Gastroesophageal sphincter (tissue), 4 donors: Measurements from ENCODE around the gene MYBBP1A. TPM values are rescaled to one million over a fixed set of nuclear protein-coding genes. Genes with fewer than 3 reads are reported as not detected.
A peak's percentile ranks its signal among the peaks of the same experiment; 100 is the strongest.

Experiments used
- ATAC-seq: fragments of 150-250 bp; one replicate; pipeline ENCODE4 v1.9.1; 2016; ENCODE audit warnings: mild to moderate bottlenecking, moderate library complexity
- H3K27ac ChIP-seq, 4 donors: fragments of 200-600 bp; sonication (generic) in 3 of 4; 1 replicate in 3 of 4; 2 replicates in 1 of 4; pipeline ENCODE4 v1.5.1; 2016 to 2019
- H3K27me3 ChIP-seq: fragments of 200-600 bp; sonication (generic); one replicate; pipeline ENCODE4 v1.5.1; 2019
- H3K36me3 ChIP-seq, 2 donors: fragments of 200-600 bp; sonication (generic); one replicate each; pipeline ENCODE4 v1.5.1; 2019; ENCODE audit warnings: control low read depth in 1 of 2
- H3K4me1 ChIP-seq, 3 donors: fragments of 200-600 bp; sonication (generic); 1 replicate in 2 of 3; 2 replicates in 1 of 3; pipeline ENCODE4 v1.5.1; 2016 to 2019; ENCODE audit warnings: control low read depth in 2 of 3
- H3K4me3 ChIP-seq, 2 donors: fragments of 200-600 bp; sonication (generic); one replicate each; pipeline ENCODE4 v1.5.1; 2019; ENCODE audit warnings: mild to moderate bottlenecking in 1 of 2, moderate library complexity in 1 of 2
- H3K9me3 ChIP-seq, 3 donors: fragments of 200-600 bp; sonication (generic); one replicate each; pipeline ENCODE4 v1.5.1; 2017 to 2019; ENCODE audit warnings: control low read depth in 2 of 3
- EP300 ChIP-seq: sonication (generic); formaldehyde crosslinking; IDR thresholded peaks from one replicate; pipeline ENCODE4 v1.6.1; 2017; ENCODE audit warnings: antibody characterized with exemption, mild to moderate bottlenecking
- POLR2A ChIP-seq, 2 donors: fragments of 450-650 bp; IDR thresholded peaks; one replicate each; pipeline ENCODE4 v1.6.1; 2017; ENCODE audit warnings: antibody characterized with exemption in 2 of 2, mild to moderate bottlenecking in 2 of 2, moderate library complexity in 1 of 2
- POLR2AphosphoS5 ChIP-seq: sonication (generic); formaldehyde crosslinking; IDR thresholded peaks from one replicate; pipeline ENCODE4 v1.6.1; 2017; ENCODE audit warnings: antibody characterized with exemption
- WGBS, 2 donors: methylation state at CpG; one replicate each; pipeline ENCODE4 v1.1.5; 2018; ENCODE audit warnings: low coverage in 1 of 2; 5-methylcytosine and 5-hydroxymethylcytosine counted together
- total RNA-seq, 4 donors: library from RNA; depleted of rRNA; stranded (reverse); fragments of >200 nt; gene quantifications; one replicate each; pipeline ENCODE4 v1.1.0, GENCODE V29; 2016
- TF ChIP-seq, protein P1 (sequence below), 4 experiments: fragments of 200-600 bp in 2 of 4; fragments of 450-650 bp in 2 of 4; sonication (generic) in 1 of 4; IDR thresholded peaks; one replicate each; pipeline ENCODE4 v1.5.1; 2017 to 2019; ENCODE audit warnings: antibody characterized with exemption in 4 of 4, mild to moderate bottlenecking in 2 of 4, moderate library complexity in 2 of 4

The MYBBP1A gene
- total RNA-seq, 4 donors from 2014 or later = 19.1 to 46.4 (median 40.9) TPM

DNA sequence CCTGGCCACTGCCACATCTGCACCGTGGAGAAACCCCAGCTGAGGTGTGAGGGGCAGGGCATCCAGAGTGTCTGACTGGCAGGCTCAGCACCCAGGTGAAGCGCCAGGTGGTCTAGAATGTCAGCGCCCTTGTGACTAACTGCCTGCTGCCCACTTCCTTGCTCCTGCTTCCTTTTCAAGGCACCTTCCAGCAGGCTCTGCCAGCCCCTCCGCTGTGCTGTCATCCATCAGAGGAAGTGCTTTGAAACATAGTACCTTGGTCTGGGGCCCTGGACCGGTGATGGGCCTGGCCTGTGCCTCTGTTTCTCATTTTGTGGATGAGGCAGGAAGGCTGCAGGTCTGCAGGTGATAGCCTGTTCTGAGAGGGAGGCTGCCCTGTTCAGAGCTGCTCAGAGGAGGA is 51.0 kb downstream of the MYBBP1A start:
- Histone ChIP-seq H3K4me1 (peaks cover 1 to 51% (median 16%) of the 10 kb centered on the region in 3 donors), H3K4me3 (no peak overlapping the region), H3K36me3 (no peaks in the 10 kb centered on the region), H3K27me3 (peaks cover 74% of the 10 kb centered on the region), H3K9me3 (no peaks in the 10 kb centered on the region), H3K27ac (peak overlapping the region in 3 of 4 donors; percentile 3 to 43 (median 7))
- ATAC-seq = no peak
- no CpG with 5 or more reads among the region's 5 CpGs for WGBS, 2 donors
- TF ChIP-seq POLR2A (IDR thresholded peaks at IDR 0.05) (no peak), EP300 (no peak), POLR2AphosphoS5 (no peak)
- TF ChIP-seq, protein P1, sequence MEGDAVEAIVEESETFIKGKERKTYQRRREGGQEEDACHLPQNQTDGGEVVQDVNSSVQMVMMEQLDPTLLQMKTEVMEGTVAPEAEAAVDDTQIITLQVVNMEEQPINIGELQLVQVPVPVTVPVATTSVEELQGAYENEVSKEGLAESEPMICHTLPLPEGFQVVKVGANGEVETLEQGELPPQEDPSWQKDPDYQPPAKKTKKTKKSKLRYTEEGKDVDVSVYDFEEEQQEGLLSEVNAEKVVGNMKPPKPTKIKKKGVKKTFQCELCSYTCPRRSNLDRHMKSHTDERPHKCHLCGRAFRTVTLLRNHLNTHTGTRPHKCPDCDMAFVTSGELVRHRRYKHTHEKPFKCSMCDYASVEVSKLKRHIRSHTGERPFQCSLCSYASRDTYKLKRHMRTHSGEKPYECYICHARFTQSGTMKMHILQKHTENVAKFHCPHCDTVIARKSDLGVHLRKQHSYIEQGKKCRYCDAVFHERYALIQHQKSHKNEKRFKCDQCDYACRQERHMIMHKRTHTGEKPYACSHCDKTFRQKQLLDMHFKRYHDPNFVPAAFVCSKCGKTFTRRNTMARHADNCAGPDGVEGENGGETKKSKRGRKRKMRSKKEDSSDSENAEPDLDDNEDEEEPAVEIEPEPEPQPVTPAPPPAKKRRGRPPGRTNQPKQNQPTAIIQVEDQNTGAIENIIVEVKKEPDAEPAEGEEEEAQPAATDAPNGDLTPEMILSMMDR (IDR thresholded peaks at IDR 0.05) = no peak

DNA sequence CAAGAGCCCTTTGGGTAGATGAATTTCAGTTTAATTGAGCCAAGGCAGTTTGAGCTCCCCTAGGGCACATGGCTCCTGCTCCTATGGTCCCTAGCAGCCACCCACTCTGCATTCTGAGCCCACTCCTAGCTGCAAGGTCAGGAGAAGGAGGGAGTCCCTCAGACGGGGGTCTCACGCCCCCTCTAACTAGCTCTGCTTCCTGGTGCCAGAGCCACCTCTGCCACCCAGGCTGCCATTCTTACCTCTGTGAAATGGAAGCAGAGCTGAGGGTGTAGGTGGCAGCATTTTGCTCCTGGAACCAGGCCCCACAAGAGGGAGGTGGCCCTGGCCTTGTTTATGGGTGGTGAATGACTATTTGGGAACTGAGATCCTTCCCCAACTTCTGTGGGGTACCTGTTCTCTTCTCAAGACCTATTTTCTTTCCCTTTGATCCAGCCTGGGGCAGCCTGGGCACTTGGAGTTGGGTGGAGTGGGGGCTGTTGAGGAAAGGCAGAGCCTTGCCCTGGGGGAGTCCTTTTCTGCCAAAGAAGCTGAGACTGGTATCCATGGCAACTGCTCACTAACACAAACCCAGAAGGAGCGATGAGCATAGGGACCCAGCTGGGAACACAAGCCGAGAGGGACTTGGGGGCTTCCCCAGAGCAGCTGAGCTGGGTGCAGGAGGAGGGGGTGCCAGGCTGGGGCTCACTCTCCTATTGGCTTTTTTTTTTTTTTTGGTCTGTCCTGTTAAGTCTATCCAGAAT is 51.7 kb downstream of the MYBBP1A start:
- H3K9me3 ChIP-seq = no peaks in the 10 kb centered on the region
- peak overlapping the region in 3 of 4 donors; percentile 3 to 62 (median 7) for H3K27ac ChIP-seq
- TF ChIP-seq, protein P1 (IDR thresholded peaks at IDR 0.05) = no peak
- no peak for TF ChIP-seq EP300
- no peak for TF ChIP-seq POLR2A (IDR thresholded peaks at IDR 0.05)
- 60 to 85% methylated on average over 1 to 2 of the region's 4 CpGs for WGBS, 2 donors
- no peaks in the 10 kb centered on the region for H3K36me3 ChIP-seq
- no peak overlapping the region for H3K4me3 ChIP-seq
- peaks cover 2 to 49% (median 18%) of the 10 kb centered on the region in 3 donors for H3K4me1 ChIP-seq
- H3K27me3 ChIP-seq = peaks cover 75% of the 10 kb centered on the region
- ATAC-seq = no peak

DNA sequence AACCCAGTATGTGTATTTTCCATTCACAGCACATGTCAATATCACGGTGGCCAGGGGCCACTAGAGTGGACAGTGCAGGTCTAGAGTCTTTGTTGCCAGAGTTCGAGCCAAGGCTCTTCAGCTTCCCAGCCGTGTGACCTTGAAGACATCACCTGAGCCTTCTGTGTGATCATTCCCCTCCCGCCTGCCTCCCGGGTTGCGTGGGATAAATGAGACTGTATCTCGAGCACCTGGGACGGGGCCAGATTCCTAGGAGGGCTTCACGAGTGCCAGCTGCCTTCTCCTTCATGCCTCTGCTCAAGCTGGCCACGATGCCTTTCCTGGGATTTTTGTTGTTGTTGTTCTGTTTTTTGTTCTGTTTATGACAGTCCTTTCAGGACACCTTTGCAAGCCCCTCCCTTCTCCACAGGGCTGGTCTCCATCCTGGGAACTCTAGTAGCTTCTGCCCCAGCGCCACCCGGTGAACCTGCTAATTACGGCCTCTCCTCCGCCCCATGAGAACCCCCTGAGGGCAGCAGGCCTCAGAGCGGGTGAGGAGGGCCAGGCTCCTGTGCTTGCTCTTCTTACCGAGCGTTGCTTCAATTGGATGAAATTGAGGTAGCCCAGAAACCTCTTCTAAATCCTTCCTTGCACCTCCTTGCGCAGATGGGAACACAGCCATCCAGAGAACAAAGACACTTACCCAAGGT is 52.6 kb downstream of the MYBBP1A start:
- TF ChIP-seq EP300 (no peak), POLR2A (IDR thresholded peaks at IDR 0.05) (no peak), POLR2AphosphoS5 (no peak)
- TF ChIP-seq, protein P1 (IDR thresholded peaks at IDR 0.05) = no peak
- no peaks in the 10 kb centered on the region for H3K9me3 ChIP-seq
- H3K27ac ChIP-seq = peak overlapping the region in 1 of 4 donors; percentile 3
- peaks cover 75% of the 10 kb centered on the region for H3K27me3 ChIP-seq
- WGBS, 2 donors = 62 to 67% methylated on average over 4 to 12 of the region's 18 CpGs
- H3K36me3 ChIP-seq = no peaks in the 10 kb centered on the region
- no peak for ATAC-seq
- H3K4me3 ChIP-seq = no peak overlapping the region
- H3K4me1 ChIP-seq = peaks cover 2 to 57% (median 23%) of the 10 kb centered on the region in 3 donors

DNA sequence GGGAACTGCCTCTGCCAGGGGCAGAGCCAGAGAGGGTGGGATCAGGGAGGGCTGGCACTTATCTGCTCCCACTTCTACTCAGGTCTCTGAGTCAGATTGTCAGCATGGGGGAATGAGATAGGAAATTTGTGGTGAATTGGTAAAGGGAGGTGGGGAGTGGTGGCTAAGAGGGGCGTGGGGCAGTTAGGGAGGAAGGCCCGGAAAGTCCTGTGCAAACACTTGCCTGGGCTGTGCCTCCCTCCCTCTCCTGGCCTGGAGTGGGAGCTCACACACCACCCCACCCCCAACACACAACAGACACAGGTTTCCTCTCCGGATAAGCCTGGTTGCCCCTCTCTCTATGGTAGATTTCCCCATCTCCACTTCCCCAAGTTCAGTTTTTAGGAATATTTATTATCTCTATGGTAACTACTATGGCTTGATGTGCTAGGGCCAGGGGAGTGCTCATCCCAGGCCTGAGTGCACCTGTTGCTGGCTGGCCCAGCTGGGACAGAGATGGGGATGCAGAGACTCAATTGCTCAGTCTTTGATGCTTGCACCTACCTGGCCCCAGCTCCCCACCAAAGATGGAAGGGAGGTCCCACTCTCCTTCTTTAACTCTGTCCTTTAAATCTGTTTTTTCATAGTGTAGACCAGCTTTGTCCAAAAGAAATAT is 53.8 kb downstream of the MYBBP1A start:
- ATAC-seq = no peak
- no peaks in the 10 kb centered on the region for H3K36me3 ChIP-seq
- H3K27me3 ChIP-seq = peaks cover 74% of the 10 kb centered on the region
- TF ChIP-seq POLR2AphosphoS5 (no peak), EP300 (no peak), POLR2A (IDR thresholded peaks at IDR 0.05) (no peak)
- TF ChIP-seq, protein P1 (IDR thresholded peaks at IDR 0.05) = no peak
- 40 to 49% methylated on average over 1 to 2 of the region's 3 CpGs for WGBS, 2 donors
- peak overlapping the region in 1 of 2 donors; percentile 56 for H3K4me3 ChIP-seq
- H3K4me1 ChIP-seq = peaks cover 2 to 58% (median 23%) of the 10 kb centered on the region in 3 donors
- no peaks in the 10 kb centered on the region for H3K9me3 ChIP-seq
- peak overlapping the region in 1 of 4 donors; percentile 2 for H3K27ac ChIP-seq
